GM12874 (cell line): Measurements from ENCODE around the gene CNTNAP5.

ENCODE experiments used
- TF ChIP-seq, protein P1 (sequence below): IDR thresholded peaks from 2 replicates; pipeline ENCODE4 v1.5.1; 2011; ENCODE audit warnings: low read depth, mild to moderate bottlenecking, control low read depth, low read length, moderate library complexity; ENCODE audit not compliant: insufficient read depth

The CNTNAP5 gene

DNA sequence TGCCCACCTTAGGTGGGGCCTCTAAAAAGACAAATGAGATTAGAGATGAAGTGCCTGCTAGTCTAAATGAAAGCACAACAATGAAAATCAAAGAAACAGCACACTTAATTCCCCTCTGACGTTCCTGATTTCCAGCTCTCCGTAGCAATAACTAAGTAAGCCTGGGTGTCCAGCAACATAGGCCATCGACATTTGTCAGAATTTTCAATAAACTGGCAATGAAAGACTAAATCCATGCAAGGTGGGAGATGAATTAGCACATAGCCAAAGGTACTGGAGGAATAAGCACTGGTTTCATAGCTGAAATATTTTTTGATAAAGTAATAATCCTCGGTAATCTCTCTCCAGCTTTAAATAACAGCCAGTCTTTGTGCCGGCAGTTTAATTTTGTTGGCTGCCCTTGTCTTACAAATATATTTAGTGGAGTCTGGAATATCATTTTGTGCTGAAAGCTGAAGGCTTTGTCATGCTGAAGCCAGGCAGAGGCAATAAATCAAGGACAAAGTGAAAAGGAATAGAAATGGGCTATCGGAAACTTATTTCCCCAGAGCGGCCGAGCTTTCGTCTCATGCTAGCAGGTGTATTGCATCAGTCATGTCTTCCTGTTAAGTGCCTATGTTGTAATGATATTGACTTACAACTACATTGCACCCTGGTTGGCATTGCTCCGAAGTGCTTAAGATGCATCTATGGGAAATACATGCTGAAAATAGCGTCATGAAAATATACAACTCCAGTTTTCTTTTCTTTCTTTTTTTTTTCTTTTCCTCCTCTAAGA, 790.1 kb downstream of the CNTNAP5 start:
- TF ChIP-seq, protein P1, sequence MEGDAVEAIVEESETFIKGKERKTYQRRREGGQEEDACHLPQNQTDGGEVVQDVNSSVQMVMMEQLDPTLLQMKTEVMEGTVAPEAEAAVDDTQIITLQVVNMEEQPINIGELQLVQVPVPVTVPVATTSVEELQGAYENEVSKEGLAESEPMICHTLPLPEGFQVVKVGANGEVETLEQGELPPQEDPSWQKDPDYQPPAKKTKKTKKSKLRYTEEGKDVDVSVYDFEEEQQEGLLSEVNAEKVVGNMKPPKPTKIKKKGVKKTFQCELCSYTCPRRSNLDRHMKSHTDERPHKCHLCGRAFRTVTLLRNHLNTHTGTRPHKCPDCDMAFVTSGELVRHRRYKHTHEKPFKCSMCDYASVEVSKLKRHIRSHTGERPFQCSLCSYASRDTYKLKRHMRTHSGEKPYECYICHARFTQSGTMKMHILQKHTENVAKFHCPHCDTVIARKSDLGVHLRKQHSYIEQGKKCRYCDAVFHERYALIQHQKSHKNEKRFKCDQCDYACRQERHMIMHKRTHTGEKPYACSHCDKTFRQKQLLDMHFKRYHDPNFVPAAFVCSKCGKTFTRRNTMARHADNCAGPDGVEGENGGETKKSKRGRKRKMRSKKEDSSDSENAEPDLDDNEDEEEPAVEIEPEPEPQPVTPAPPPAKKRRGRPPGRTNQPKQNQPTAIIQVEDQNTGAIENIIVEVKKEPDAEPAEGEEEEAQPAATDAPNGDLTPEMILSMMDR, result no peak

DNA sequence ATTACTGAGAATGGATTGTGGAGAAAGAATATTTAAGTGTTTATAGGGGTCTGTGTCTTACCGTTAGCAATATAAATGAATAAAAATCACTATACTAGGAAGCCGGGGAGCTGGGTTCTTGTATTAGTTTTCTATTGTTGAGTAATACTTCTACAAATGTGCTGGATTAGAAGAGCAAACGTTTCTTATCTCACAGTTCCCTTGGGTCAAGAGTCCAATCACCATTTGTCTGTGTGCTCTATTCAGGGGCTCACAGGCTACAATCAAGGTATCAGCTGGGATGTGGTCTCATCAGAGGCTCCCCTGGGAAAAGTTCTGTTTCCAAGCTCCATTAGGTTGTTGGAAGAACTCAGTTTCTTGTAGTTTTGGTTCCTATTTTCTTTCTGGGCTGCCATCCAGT, 790.9 kb downstream of the CNTNAP5 start:
- TF ChIP-seq, protein P1, result no peak

DNA sequence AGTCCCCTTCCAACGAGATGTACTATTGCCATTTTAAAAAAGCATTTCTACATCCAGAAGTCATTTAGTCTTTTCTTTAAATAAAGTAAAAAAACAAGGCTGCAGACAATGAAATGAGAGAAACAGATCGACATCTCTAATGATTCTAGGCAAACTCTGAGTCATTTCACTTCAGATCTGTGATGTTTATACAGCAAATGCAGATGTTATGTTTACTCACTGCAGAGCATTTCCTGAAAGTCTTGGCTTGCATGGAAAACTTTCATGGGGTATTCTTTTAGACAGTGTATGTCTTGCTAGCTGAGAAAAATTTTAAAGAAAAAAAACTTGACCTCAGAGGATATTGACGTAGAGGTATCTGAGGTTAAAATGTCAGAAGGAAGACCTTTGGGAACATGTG, 797.4 kb downstream of the CNTNAP5 start:
- TF ChIP-seq, protein P1, result no peak

DNA sequence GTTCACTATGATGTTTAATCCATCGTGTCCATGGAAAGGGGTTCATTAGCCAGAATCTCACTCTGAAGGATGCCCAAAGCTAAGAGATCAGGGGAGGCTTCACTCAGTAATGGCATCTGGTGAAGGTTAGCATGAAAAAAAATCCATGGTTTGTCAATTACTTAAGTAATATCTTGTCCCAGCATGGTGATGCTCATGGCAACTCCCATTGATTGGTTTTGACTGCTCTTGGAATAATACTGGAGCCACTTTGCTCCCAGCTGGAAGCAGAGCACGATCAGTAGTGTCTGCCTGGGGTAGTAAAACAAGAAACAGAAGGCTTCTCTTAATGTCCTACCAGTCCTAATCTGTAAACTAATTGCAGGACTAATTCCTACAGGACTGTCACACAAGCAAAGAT, 799.4 kb downstream of the CNTNAP5 start:
- TF ChIP-seq, protein P1, result no peak

DNA sequence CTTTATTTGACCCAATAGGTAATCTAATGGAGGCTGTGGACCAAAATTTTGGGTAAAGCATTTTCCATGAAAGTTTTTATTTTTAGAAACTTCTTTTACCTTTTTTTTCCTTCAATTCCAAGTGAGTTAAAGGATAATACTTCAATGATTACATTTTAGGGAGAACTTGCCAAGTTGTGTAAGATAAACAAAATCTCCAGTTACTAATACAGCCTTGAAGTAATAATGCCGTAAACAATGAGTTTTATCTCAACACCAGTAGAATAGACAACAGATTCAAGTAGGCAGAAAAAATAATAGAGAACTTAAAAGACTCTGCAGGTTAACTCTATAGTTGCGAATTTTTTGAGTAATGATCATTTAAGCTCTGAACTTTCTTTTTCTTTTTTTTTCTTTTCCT, 807.4 kb downstream of the CNTNAP5 start:
- TF ChIP-seq, protein P1, result no peak

DNA sequence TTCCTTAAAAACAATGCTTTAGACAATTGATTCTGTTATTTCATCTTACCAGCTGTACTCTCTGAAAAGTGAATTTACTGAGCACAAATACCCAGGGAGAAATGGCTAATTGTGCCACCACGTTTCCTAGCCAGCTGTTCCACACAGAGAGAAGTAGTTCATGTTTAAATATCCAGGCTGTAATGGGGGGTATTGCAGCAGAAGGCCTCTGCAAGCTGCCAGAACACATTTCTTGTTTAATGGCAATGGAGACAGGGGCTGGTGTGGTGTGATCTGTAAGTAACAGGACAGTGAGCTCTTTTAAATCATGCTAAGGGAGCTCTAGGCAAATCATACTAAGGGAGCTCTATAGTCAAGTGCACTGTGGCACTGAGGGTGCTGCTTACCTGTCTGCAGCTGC, 809.2 kb downstream of the CNTNAP5 start:
- TF ChIP-seq, protein P1, result no peak

DNA sequence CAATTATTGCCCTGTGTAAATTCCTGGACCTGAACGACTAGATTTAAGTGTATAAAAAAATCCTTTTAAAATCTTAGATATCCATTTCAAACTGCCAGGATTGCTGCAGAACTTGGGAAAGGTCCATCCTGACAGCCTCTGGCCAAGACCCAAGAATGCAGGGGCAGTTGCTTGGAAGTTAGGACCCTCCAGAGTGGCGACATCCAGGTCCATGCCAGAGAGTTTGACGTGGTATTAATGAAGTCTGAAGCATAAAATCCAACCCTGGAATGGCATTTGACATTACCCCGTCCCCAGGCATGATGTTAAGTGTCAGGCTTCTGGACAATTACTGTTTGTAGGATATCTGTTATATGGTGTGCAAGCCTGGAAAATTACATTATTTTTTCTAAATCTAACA, 810.2 kb downstream of the CNTNAP5 start:
- TF ChIP-seq, protein P1, result no peak
